Epidermal melanocyte (primary cell): Measurements from ENCODE around the gene CDH11.
A peak's percentile ranks its signal among the peaks of the same experiment; 100 is the strongest.

Experiments
- DNase-seq: peaks from one replicate; pipeline ENCODE4 v3.0.0; 2011; ENCODE audit warnings: low spot score; ENCODE audit not compliant: insufficient read length

Gene CDH11

GRCh38 chr16:65121870-65122723 lies at the start of gene CDH11:
CDH11 (minus strand) TSS chr16:65122063; CDS start chr16:65004869, 117,194 bp downstream.
- no peak for DNase-seq

- DNase-seq, result no peak
Measured at GRCh38 chr16:65154321-65154720, 32.5 kb upstream of the CDH11 start.

- no peak for DNase-seq
Measured at GRCh38 chr16:65153365-65154105, 31.7 kb upstream of the CDH11 start.

- no peak for DNase-seq
Measured at GRCh38 chr16:65148804-65149203, 26.9 kb upstream of the CDH11 start.

GRCh38 chr16:65142276-65142675 lies 20.4 kb upstream of the CDH11 start:
- DNase-seq, result no peak

- DNase-seq, result no peak
Measured at GRCh38 chr16:65136681-65137080, 14.8 kb upstream of the CDH11 start.

GRCh38 chr16:65126845-65127624 lies 5.2 kb upstream of the CDH11 start:
- no peak for DNase-seq

GRCh38 chr16:65125871-65126270 lies 4.0 kb upstream of the CDH11 start:
- no peak for DNase-seq

- no peak for DNase-seq
Measured at GRCh38 chr16:65125322-65125721, 3.5 kb upstream of the CDH11 start.

- no peak for DNase-seq
Measured at GRCh38 chr16:65124596-65124995, 2.7 kb upstream of the CDH11 start.

GRCh38 chr16:65124212-65124548 lies 2.3 kb upstream of the CDH11 start:
- no peak for DNase-seq

- DNase-seq, result no peak
Measured at GRCh38 chr16:65123396-65124211, 1.7 kb upstream of the CDH11 start.

- no peak for DNase-seq
Measured at GRCh38 chr16:65122724-65123395, 997 bp upstream of the CDH11 start.

GRCh38 chr16:65120831-65121721 lies 787 bp downstream of the CDH11 start:
- no peak for DNase-seq

- DNase-seq, result no peak
Measured at GRCh38 chr16:65120461-65120830, 1.4 kb downstream of the CDH11 start.

GRCh38 chr16:65119901-65120401 lies 1.9 kb downstream of the CDH11 start:
- no peak for DNase-seq

- DNase-seq, result no peak
Measured at GRCh38 chr16:65119435-65119834, 2.4 kb downstream of the CDH11 start.

GRCh38 chr16:65118871-65119270 lies 3.0 kb downstream of the CDH11 start:
- no peak for DNase-seq

GRCh38 chr16:65117811-65118448 lies 3.9 kb downstream of the CDH11 start:
- peak; percentile 73 for DNase-seq
